Neural crest cell (in vitro differentiated cells): ENCODE measurements around the gene PIBF1. TPM values are rescaled to one million over a fixed set of nuclear protein-coding genes. Genes with fewer than 3 reads are reported as not detected.
"Not testable (repeated sequence)": the region's sequence is repeated elsewhere in the genome, so short reads cannot be mapped to it uniquely, and the experiment has no call there.

Source experiments
- DNase-seq: peaks from one replicate; pipeline ENCODE4 v3.0.0; 2021; ENCODE audit warnings: low read depth, mixed read lengths, low spot score
- H3K27ac Mint-ChIP-seq: one replicate; pipeline ENCODE4 v1.8.0; 2021; ENCODE audit warnings: mild to moderate bottlenecking, mixed read lengths; ENCODE audit not compliant: unreplicated experiment
- H3K27me3 Mint-ChIP-seq: 2 replicates; pipeline ENCODE4 v1.8.0; 2021; ENCODE audit warnings: low read depth, mild to moderate bottlenecking, mixed read lengths
- H3K36me3 Mint-ChIP-seq: 2 replicates; pipeline ENCODE4 v1.8.0; 2021; ENCODE audit warnings: low read depth, mild to moderate bottlenecking, mixed read lengths
- H3K4me1 Mint-ChIP-seq: 2 replicates; pipeline ENCODE4 v1.8.0; 2021; ENCODE audit warnings: mixed read lengths
- H3K4me3 Mint-ChIP-seq: one replicate; pipeline ENCODE4 v1.8.0; 2021; ENCODE audit warnings: mild to moderate bottlenecking, mixed read lengths
- H3K9me3 Mint-ChIP-seq: 2 replicates; pipeline ENCODE4 v1.8.0; 2021; ENCODE audit warnings: mixed read lengths
- CTCF ChIP-seq: fragments of 200-600 bp; sonication (generic); conservative IDR thresholded peaks from 2 replicates; pipeline ENCODE4 v1.5.0; 2021; ENCODE audit warnings: antibody characterized with exemption, mild to moderate bottlenecking
- total RNA-seq: library from RNA; stranded (reverse); gene quantifications from 2 replicates; pipeline ENCODE4 v1.2.1, GENCODE V29; 2021

The PIBF1 gene
- total RNA-seq, 1 donor from 2014 or later: 21.5 TPM

- Mint-ChIP-seq H3K9me3 (no peaks in the 10 kb centered on the region), H3K36me3 (peaks cover 17% of the 10 kb centered on the region), H3K27me3 (no peaks in the 10 kb centered on the region), H3K27ac (no peak overlapping the region), H3K4me3 (no peak overlapping the region), H3K4me1 (no peaks in the 10 kb centered on the region)
- DNase-seq: no peak
- TF ChIP-seq CTCF: no peak
Observed at GRCh38 chr13:72823724-72824123, 41.8 kb downstream of the PIBF1 start.

- H3K4me1 Mint-ChIP-seq: no peaks in the 10 kb centered on the region
- H3K27ac Mint-ChIP-seq: no peak overlapping the region
- H3K9me3 Mint-ChIP-seq: peaks cover 9% of the 10 kb centered on the region
- no peaks in the 10 kb centered on the region for H3K27me3 Mint-ChIP-seq
- TF ChIP-seq CTCF: no peak
- DNase-seq: no peak
- no peak overlapping the region for H3K4me3 Mint-ChIP-seq
- peaks cover 42% of the 10 kb centered on the region for H3K36me3 Mint-ChIP-seq
Observed at GRCh38 chr13:72834601-72835000, 52.7 kb downstream of the PIBF1 start.

- peak; percentile 8 for DNase-seq
- no peak overlapping the region for H3K27ac Mint-ChIP-seq
- peaks cover 12% of the 10 kb centered on the region for H3K36me3 Mint-ChIP-seq
- H3K4me1 Mint-ChIP-seq: peaks cover 4% of the 10 kb centered on the region
- no peak overlapping the region for H3K4me3 Mint-ChIP-seq
- H3K27me3 Mint-ChIP-seq: no peaks in the 10 kb centered on the region
- no peaks in the 10 kb centered on the region for H3K9me3 Mint-ChIP-seq
- TF ChIP-seq CTCF: peak; percentile 81
Observed at GRCh38 chr13:72839831-72840426, 58.0 kb downstream of the PIBF1 start.

GRCh38 chr13:72842991-72843390, 61.1 kb downstream of the PIBF1 start:
- Mint-ChIP-seq H3K27ac (no peak overlapping the region), H3K27me3 (no peaks in the 10 kb centered on the region), H3K4me3 (no peak overlapping the region), H3K9me3 (no peaks in the 10 kb centered on the region), H3K36me3 (peaks cover 25% of the 10 kb centered on the region), H3K4me1 (peaks cover 4% of the 10 kb centered on the region)
- no peak for DNase-seq
- TF ChIP-seq CTCF: no peak

- DNase-seq, H3K9me3 Mint-ChIP-seq, H3K4me3 Mint-ChIP-seq, H3K4me1 Mint-ChIP-seq, H3K27me3 Mint-ChIP-seq: not testable (repeated sequence)
- Mint-ChIP-seq H3K27ac (peak overlapping the region; percentile 92), H3K36me3 (peaks cover 24% of the 10 kb centered on the region)
Observed at GRCh38 chr13:72845148-72845547, 63.2 kb downstream of the PIBF1 start.

GRCh38 chr13:72849571-72849970, 67.6 kb downstream of the PIBF1 start:
- Mint-ChIP-seq H3K4me3 (no peak overlapping the region), H3K27ac (no peak overlapping the region), H3K4me1 (no peaks in the 10 kb centered on the region), H3K9me3 (no peaks in the 10 kb centered on the region), H3K27me3 (no peaks in the 10 kb centered on the region), H3K36me3 (peaks cover 22% of the 10 kb centered on the region)
- DNase-seq: no peak
- TF ChIP-seq CTCF: no peak
